Measurements from ENCODE around the gene HAND1.

Gene HAND1

GRCh38 chr5:154503698-154504039, 25.6 kb upstream of the HAND1 start:
- no peak for DNase-seq

DNA sequence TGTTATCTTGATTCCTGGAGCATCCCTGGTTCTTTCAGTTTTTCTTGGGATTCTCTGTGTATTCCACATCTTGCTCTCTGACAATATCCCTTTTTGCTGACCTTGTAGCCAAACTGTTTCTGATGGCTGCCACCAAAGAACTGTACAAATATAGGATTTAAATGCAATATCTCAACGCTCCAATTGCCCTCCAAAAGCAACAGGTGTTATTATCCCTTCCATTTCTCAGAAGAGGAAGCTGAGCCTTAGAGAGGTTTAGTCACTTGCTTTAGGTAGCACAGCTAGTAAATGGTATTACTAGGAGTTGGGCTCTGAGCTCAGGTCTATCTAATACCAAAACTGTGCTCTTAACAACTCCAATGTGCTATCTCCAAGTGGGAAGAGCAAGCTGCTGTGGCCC, 24.2 kb upstream of the HAND1 start:
- no peak for DNase-seq

DNA sequence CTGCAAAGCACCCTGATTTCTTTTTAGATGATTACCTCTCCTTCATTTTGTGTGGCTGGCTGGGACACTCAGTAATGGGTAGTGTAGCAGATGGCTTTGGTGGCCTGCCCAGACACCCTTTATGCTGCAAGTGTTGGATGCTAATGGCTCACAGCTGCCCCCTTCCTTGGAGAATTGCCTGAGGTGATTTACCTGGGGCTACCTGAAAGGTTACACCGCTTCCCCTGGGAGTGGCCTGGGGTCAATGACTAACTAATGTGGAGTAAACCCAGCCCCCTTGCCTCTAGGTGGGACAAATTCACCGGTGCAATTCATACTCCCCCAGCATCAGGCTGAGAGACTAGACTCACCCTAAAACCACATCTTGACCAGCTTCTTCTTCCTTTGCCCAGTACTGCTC, 23.5 kb upstream of the HAND1 start:
- DNase-seq, result no peak

GRCh38 chr5:154498994-154499393, 21.0 kb upstream of the HAND1 start:
- DNase-seq, result no peak

GRCh38 chr5:154498591-154498990, 20.6 kb upstream of the HAND1 start:
- DNase-seq, result no peak

DNA sequence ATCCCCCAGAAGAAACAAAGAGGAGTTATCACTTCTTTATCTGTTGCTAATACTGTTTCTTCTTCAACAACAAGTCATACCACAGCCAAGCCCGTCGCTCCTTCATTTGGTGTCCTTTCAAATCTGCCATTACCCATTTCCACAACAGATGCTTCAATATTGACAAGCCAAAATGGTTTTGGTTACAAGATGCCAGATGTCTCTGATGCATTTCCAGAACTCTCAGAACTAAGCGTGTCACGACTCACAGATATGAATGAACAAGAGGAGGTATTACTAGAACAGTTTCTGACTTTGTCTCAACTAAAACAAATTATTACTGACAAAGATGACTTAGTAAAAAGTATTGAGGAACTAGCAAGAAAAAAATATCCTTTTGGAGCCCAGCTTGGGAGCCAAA, 16.0 kb upstream of the HAND1 start:
- DNase-seq, result no peak

GRCh38 chr5:154493274-154493673, 15.2 kb upstream of the HAND1 start:
- DNase-seq, result no peak

DNA sequence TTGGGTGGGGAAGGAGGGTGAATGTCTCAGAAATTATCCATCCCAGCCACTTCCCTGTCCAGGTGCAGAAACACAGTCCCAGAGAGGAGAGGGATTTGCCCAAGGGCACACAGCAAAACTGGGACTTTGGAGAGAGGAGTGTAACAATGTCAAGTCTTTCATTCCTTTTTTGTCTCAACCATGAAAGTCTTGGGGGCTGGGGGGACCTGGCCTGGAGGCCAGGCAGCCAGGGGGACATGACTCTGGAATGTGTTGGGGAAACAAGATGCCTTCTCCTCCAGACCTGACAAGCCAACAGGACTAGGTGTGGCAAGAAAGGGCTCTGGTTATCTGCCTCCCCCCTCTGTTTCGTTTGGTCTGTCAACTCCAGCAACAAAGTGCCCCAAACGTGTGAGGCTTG, 13.9 kb upstream of the HAND1 start:
- no peak for DNase-seq

- peak; percentile 83 for DNase-seq
Observed at GRCh38 chr5:154487541-154487940, 9.5 kb upstream of the HAND1 start.

GRCh38 chr5:154486427-154486866, 8.4 kb upstream of the HAND1 start:
- DNase-seq, result no peak

- no peak for DNase-seq
Observed at GRCh38 chr5:154485850-154486426, 7.9 kb upstream of the HAND1 start.

DNA sequence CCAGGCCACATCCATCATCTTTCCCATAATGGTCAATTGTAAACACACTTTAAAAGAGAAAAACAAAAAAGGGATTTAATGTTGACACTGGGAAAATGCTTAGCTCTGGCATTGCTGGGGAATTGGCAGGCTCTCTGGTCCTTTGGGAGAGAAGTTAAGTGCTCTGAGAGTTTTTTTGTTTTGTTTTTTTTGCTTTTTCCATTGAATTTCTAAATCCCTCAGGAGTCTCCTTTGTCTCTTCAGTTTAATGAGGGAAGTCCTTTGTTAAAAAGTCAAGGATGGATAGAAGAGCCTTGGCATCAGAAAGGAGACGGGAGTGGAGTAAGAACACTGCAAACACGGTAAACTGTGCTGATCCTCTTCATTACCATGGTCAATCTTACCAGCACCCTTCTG, 7.1 kb upstream of the HAND1 start:
- DNase-seq, result no peak

- DNase-seq, result no peak
Observed at GRCh38 chr5:154484393-154485095, 6.5 kb upstream of the HAND1 start.

- no peak for DNase-seq
Observed at GRCh38 chr5:154483654-154484392, 5.8 kb upstream of the HAND1 start.

DNA sequence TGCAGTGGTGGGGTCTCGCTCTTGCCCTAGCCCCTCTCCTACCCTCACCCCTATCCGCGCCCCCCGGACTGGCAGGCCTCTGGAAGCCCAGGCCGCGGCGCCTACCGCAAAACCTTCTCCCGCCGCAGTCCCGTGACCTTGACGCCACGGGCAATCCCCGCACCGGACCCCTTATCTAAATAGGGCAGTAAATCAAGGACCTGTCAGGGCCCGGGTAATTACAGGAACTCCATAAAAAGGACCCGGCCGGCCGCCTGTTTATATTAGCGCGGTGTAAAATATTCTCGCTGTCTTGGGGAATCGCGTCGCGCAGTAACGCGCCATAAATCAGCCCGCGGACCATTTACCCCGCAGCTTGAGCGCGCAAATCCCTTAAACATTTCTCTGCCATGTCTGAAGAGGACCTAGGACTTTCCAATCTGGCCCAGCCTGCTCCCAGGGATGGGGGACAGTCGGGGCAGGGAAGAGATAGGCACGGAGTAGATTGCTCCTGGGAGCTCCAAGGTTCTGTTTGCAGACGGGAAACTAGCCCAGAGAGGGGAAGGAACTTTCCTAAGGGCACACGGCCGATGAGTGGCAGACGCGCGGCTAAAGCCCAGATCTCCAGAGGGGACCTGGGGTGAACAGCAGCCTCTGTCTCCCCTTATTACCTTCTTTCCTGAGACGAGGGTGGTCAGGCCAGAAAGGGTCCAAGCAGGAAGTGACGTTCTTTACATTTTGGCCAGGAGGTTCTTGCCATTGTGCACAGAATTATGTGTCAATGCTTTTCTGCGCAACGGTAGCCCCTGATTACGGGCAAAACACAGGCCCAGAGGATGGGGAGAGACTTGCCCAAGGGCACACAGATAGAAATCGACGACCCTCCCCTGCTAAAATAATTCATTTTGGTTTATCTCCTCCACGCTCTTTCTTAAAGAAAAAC, 4.8 kb upstream of the HAND1 start:
- no peak for DNase-seq

DNA sequence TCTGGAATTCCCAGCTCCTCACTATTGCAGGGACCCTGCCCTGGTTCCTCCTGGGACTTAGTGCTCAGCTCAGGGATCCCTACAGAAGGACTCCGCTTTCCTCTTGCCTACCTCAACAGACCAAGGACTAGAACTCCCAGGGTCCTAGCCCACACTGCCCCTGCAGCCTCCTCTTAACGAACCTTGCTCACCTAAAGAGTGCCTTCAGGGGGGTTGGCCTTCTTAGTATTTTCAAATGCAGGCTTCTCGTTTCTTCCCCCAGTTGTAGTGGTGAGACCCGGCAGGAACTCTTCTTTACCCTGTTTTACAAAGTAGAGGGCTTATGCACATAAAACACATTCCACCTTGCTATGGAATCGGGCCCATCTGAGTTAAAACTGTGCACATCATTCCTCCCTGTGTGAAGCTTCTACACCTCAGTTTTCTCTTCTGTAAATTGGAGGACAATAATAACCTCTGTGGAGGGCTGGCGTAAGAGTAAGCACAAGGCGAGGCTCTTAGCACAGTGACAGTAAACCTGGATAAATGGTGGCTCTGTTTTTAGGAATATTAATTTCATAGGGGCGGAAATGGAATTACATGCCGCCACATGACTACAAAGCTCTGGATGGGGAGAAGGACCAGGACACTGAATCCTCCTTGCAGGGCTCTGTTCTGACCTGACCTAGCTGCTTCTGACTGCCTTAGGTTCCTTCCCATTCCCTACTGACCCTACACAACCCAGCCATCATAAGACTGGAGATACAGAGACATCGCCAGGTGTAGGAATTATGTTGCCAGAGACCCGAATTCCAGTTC, 3.8 kb upstream of the HAND1 start:
- DNase-seq, result no peak

- DNase-seq, result no peak
Observed at GRCh38 chr5:154480847-154481246, 2.8 kb upstream of the HAND1 start.

DNA sequence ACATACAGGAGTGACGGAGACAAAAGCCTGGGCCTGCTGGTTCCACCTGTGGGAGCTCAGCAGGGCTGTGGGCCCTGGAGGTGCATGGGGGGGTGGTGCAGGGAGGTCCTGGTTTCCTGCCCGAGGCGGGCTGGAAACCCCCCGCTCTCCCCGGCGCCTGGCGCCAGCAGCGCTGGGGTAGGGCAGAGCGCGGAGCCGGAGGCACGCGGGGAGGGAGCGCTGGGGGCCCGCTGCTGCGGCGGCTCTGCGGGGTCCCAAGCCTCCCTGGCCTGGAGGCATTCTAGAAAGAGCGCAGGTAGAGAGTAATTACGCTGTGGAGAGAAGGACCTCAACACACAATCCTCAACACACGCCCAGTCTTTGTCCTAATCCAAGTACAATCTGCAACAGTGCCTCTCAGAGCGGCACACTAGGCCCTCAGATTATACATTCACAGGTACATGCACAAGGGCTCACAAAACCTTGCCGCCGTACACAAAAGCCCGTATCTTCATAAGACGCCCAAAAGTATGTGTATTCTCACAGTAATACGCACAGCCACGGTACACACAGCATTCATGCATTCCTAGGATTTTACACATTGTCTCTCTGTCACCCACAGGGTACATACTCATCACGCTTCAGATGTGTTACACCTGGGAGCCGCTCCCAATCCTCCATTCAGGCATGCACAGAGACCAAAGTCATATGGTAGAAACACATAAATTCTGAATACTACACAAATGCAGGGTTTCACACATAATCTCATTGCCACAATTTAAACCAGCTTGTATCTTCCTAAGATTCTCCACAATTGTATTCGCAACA, 2.1 kb upstream of the HAND1 start:
- no peak for DNase-seq

DNA sequence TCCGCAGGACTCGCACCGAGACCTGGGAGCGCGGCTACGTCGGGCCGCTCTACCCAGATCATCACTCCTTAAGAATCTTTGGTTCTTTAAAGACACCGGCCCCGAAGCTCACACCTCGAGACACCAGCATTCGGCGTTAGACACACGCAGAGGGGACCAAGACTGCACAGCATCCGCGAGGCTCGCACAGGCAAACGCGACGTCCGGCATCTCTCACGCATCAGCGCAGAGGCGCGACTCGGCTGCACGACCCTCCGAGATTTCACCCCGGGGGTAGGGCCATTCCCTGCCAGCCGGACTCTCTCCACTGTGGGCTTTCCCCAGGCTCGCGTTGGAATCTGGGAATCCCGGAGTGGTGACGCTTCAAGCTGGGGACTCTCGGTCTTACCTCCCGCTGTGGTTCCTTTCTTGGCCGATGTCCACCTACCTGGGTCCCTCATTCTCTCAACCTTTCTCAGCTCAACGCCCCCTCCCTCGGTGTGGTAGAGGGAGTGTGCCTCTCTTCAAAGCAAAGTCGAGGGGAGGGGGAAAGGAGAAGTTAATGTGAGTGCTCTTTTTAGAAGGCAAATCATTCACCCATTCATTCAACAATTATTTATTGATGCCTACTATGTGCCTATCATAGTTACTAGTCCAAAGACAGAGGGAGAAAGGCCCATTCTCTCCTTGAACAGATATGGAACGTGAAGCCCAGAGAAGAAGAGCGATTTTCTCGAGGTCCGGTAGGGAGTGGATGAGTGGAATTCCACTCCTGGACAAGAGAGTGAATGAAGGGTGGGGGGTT, 1.3 kb upstream of the HAND1 start:
- DNase-seq, result no peak

GRCh38 chr5:154478752-154479159, 729 bp upstream of the HAND1 start:
- no peak for DNase-seq

Data from activated CD4-positive, alpha-beta T cell treated with anti-CD3 and anti-CD28 coated beads, Interleukin-2, amount 50 U/mL, for 16 hours (primary cell).